Ovary (tissue), 9 donors: ENCODE measurements around the gene ATRN. TPM values are rescaled to one million over a fixed set of nuclear protein-coding genes. Genes with fewer than 3 reads are reported as not detected.

ENCODE experiments used
- DNase-seq, 5 donors: peaks; one replicate each; pipeline ENCODE4 v3.0.0-alpha.2; 2019 to 2020
- H3K27ac ChIP-seq, 2 donors: fragments of 200-600 bp; one replicate each; pipeline versions ENCODE4 v1.5.1 to v1.8.0; 2019 to 2022
- H3K27me3 ChIP-seq: fragments of 200-600 bp; one replicate; pipeline ENCODE4 v1.8.0; 2022
- H3K36me3 ChIP-seq: fragments of 200-600 bp; sonication (generic); one replicate; pipeline ENCODE4 v1.5.1; 2019
- H3K4me1 ChIP-seq: one replicate; pipeline ENCODE4 v1.8.1; 2013; ENCODE audit warnings: mild to moderate bottlenecking, moderate library complexity; ENCODE audit not compliant: insufficient read depth
- H3K4me3 ChIP-seq: fragments of 200-600 bp; sonication (generic); one replicate; pipeline ENCODE4 v1.5.1; 2017
- H3K9me3 ChIP-seq, 2 donors: fragments of 200-600 bp in 1 of 2; sonication (generic) in 1 of 2; one replicate each; pipeline versions ENCODE4 v1.5.1 to v1.8.1; 2013 to 2019; ENCODE audit warnings: mild to moderate bottlenecking in 1 of 2, moderate library complexity in 1 of 2
- CTCF ChIP-seq, 3 donors: fragments of 450-650 bp in 2 of 3; fragments of 200-600 bp in 1 of 3; IDR thresholded peaks; one replicate each; pipeline versions ENCODE4 v1.5.1 to v1.8.0; 2016 to 2022; ENCODE audit warnings: antibody characterized with exemption in 3 of 3, mild to moderate bottlenecking in 1 of 3
- EP300 ChIP-seq: sonication (generic); formaldehyde crosslinking; IDR thresholded peaks from one replicate; pipeline ENCODE4 v1.6.1; 2017; ENCODE audit warnings: antibody characterized with exemption
- POLR2A ChIP-seq: fragments of 450-650 bp; IDR thresholded peaks from one replicate; pipeline ENCODE4 v1.6.1; 2017; ENCODE audit warnings: antibody characterized with exemption, mild to moderate bottlenecking, moderate library complexity
- WGBS, 3 donors: extraction: QIAGEN DNeasy Blood & Tissue Kit in 1 of 3; methylation state at CpG; one replicate each; pipeline versions ENCODE4 v1.1.5 to v1.1.7; 2013 to 2017; 5-methylcytosine and 5-hydroxymethylcytosine counted together
- intact Hi-C, 4 donors: fragments of 100-400 bp; cut with DNase I; formaldehyde crosslinking; loops; one replicate each; pipeline versions ENCODE4 v1.11.0 to v1.15.1; 2022 to 2023
- polyA plus RNA-seq, 2 donors: library from polyadenylated mRNA; stranded (reverse); fragments of 200-250 nt in 1 of 2; fragments of 350-450 nt in 1 of 2; fragmentation: Illumina TruSeq in 1 of 2; extraction: RNeasy Lipid Tissue Mini Kit (QIAGEN cat#74804) in 1 of 2; gene quantifications; one replicate each; pipeline ENCODE4 v1.2.3, GENCODE V29; 2013 to 2014
- total RNA-seq, 7 donors: library from RNA; depleted of rRNA in 2 of 7; stranded (reverse); fragments of >200 nt in 2 of 7; fragmentation: NEBNext Ultra II Directional in 3 of 7; extraction: Animal tissue kit (Norgen Biotek cat#: 25700) in 3 of 7; gene quantifications; one replicate each; pipeline versions ENCODE4 v1.1.0 to v1.2.4, GENCODE V29; 2016 to 2023
- donor health status: DM: no; HTN: no; CAD: no; lungs with moderate emphysema.
- donor health status: DM: no; HTN: no; CAD: no.
- donor health status: Bipolar disorder and iron deficiency.
- donor health status: DM: yes; HTN: yes; CAD: no.
- donor health status: DM: no; HTN: no; CAD: no.
- donor health status: DM: yes; HTN: yes; CAD: no.

The ATRN gene
- total and polyA plus RNA-seq, 9 donors = 10.3 to 46.2 (median 23.6) TPM

- WGBS, 3 donors = 95 to 99% (median 98%) methylated on average over 3 of the region's 3 CpGs
- H3K27me3 ChIP-seq = no peaks in the 10 kb centered on the region
- H3K4me1 ChIP-seq = no peaks in the 10 kb centered on the region
- no peaks in the 10 kb centered on the region for H3K36me3 ChIP-seq
- H3K27ac ChIP-seq = no peak overlapping the region
- H3K4me3 ChIP-seq = no peak overlapping the region
- TF ChIP-seq CTCF (IDR thresholded peaks at IDR 0.05) (no peak), POLR2A (no peak), EP300 (no peak)
- no peaks in the 10 kb centered on the region for H3K9me3 ChIP-seq
- no peak for DNase-seq
- intact Hi-C loops = no loop called here
Measured at GRCh38 chr20:3640259-3640658, 169.4 kb downstream of the ATRN start.

GRCh38 chr20:3645309-3646066 lies 174.7 kb downstream of the ATRN start:
- no peak overlapping the region for H3K27ac ChIP-seq
- H3K27me3 ChIP-seq = no peaks in the 10 kb centered on the region
- no peak for DNase-seq
- no peak overlapping the region for H3K4me3 ChIP-seq
- H3K9me3 ChIP-seq = no peaks in the 10 kb centered on the region
- TF ChIP-seq POLR2A (no peak), CTCF (IDR thresholded peaks at IDR 0.05) (no peak), EP300 (no peak)
- no peaks in the 10 kb centered on the region for H3K4me1 ChIP-seq
- whole genome bisulfite sequencing, 3 donors = 93 to 95% (median 94%) methylated on average over 20 of the region's 20 CpGs
- H3K36me3 ChIP-seq = no peaks in the 10 kb centered on the region
- intact Hi-C loops = no loop called here

- Histone ChIP-seq H3K36me3 (no peaks in the 10 kb centered on the region), H3K4me3 (no peak overlapping the region), H3K27ac (no peak overlapping the region), H3K4me1 (no peaks in the 10 kb centered on the region), H3K9me3 (no peaks in the 10 kb centered on the region), H3K27me3 (no peaks in the 10 kb centered on the region)
- TF ChIP-seq CTCF (IDR thresholded peaks at IDR 0.05) (no peak), POLR2A (no peak), EP300 (no peak)
- no peak for DNase-seq
- intact Hi-C loops = no loop called here
- WGBS, 3 donors = 74 to 79% (median 79%) methylated on average over 5 of the region's 5 CpGs
Measured at GRCh38 chr20:3646067-3646440, 175.2 kb downstream of the ATRN start.

- H3K36me3 ChIP-seq = no peaks in the 10 kb centered on the region
- TF ChIP-seq EP300 (no peak), CTCF (IDR thresholded peaks at IDR 0.05) (no peak), POLR2A (no peak)
- H3K27ac ChIP-seq = no peak overlapping the region
- no peak overlapping the region for H3K4me3 ChIP-seq
- WGBS, 3 donors = 70 to 79% (median 72%) methylated on average over 13 of the region's 13 CpGs
- no peaks in the 10 kb centered on the region for H3K9me3 ChIP-seq
- no peak for DNase-seq
- no peaks in the 10 kb centered on the region for H3K27me3 ChIP-seq
- no peaks in the 10 kb centered on the region for H3K4me1 ChIP-seq
- intact Hi-C loops = no loop called here
Measured at GRCh38 chr20:3646651-3647050, 175.8 kb downstream of the ATRN start.
